Psoas muscle (tissue), 8 donors: ENCODE data around the gene SOCS3. TPM values are rescaled to one million over a fixed set of nuclear protein-coding genes. Genes with fewer than 3 reads are reported as not detected.
"Not testable (repeated sequence)": the region's sequence is repeated elsewhere in the genome, so short reads cannot be mapped to it uniquely, and the experiment has no call there.

Experiments
- ATAC-seq, 4 donors: fragments of 200-7000 bp; cut with Tn5 transposase; one replicate each; pipeline ENCODE4 v1.9.1; 2020; ENCODE audit warnings: moderate library complexity in 3 of 4, mild to moderate bottlenecking in 2 of 4
- DNase-seq, 2 donors: peaks; one replicate each; pipeline ENCODE4 v3.0.0-alpha.2; 2020
- H3K27ac ChIP-seq: fragments of 200-600 bp; one replicate; pipeline ENCODE4 v1.8.0; 2022
- H3K27me3 ChIP-seq, 3 donors: fragments of 200-600 bp in 1 of 3; one replicate each; pipeline versions ENCODE4 v1.6.1 to v1.8.0; 2013 to 2022; ENCODE audit warnings: low read length in 2 of 3, mild to moderate bottlenecking in 2 of 3, moderate library complexity in 1 of 3; ENCODE audit not compliant: insufficient read depth in 3 of 3
- H3K36me3 ChIP-seq, 2 donors: fragments of 200-600 bp in 1 of 2; one replicate each; pipeline versions ENCODE4 v1.6.1 to v1.8.0; 2013 to 2022; ENCODE audit warnings: low read depth in 1 of 2, mild to moderate bottlenecking in 1 of 2, moderate library complexity in 1 of 2; ENCODE audit not compliant: insufficient read depth in 1 of 2
- H3K4me1 ChIP-seq: fragments of 200-600 bp; one replicate; pipeline ENCODE4 v1.8.0; 2022
- H3K4me3 ChIP-seq: fragments of 200-600 bp; one replicate; pipeline ENCODE4 v1.8.0; 2022; ENCODE audit warnings: mild to moderate bottlenecking
- H3K9me3 ChIP-seq: fragments of 200-600 bp; one replicate; pipeline ENCODE4 v1.8.0; 2022
- CTCF ChIP-seq: fragments of 200-600 bp; IDR thresholded peaks from one replicate; pipeline ENCODE4 v1.8.0; 2022; ENCODE audit warnings: antibody characterized with exemption
- WGBS, 3 donors: extraction: QIAGEN DNeasy Blood & Tissue Kit; methylation state at CpG; one replicate each; pipeline versions ENCODE4 v1.1.6 to v1.1.7; 2013; 5-methylcytosine and 5-hydroxymethylcytosine counted together
- intact Hi-C, 2 donors: fragments of 100-400 bp; cut with DNase I; formaldehyde crosslinking; loops; one replicate each; pipeline versions ENCODE4 v1.11.0 to v1.14.2; 2022
- polyA plus RNA-seq, 3 donors: library from polyadenylated mRNA; stranded (reverse); fragments of 200-250 nt; gene quantifications; one replicate each; pipeline ENCODE4 v1.2.3, GENCODE V29; 2013
- total RNA-seq, 4 donors: library from RNA; stranded (reverse); fragmentation: NEBNext Ultra II Directional in 2 of 4; extraction: Animal tissue kit (Norgen Biotek cat#: 25700) in 2 of 4; gene quantifications; one replicate each; pipeline versions ENCODE4 v1.2.1 to v1.2.4, GENCODE V29; 2021 to 2023
- donor health status: healthy with polysubstance abuse.
- donor health status: DM: no; HTN: no; CAD: no; lungs with moderate emphysema.
- donor health status: Bipolar disorder and iron deficiency.
- donor health status: healthy.
- donor health status: DM: yes; HTN: yes; CAD: no.
- donor health status: DM: no; HTN: no; CAD: no.
- donor health status: DM: no; HTN: no; CAD: no.
- donor health status: DM: yes; HTN: yes; CAD: no.

SOCS3 gene
- total and polyA plus RNA-seq, 7 donors: 5.3 to 43.5 (median 17.4) TPM

DNA sequence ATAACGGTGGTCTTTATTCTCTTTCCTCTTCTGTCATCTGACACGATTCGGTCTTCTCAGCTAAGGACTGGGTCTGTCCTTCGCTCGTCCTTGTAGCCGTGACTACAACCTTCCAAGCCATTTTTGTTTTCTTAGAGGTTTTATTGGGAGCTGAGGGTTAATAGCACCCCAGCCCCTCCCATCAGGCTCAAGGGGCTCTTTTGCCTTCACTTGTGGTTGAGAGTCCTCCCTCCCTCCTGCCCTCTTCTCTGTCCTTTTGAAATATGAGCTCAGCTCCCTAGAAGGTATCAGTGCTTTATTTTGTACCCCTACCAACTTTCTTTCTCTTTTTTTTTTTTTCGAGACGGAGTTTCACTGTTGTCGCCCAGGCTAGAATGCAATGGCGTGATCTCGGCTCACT, 24.7 kb downstream of the SOCS3 start:
- Histone ChIP-seq H3K9me3 (no peaks in the 10 kb centered on the region), H3K27ac (no peak overlapping the region), H3K27me3 (no peaks in the 10 kb centered on the region), H3K4me1 (peaks cover 4% of the 10 kb centered on the region), H3K4me3 (no peak overlapping the region), H3K36me3 (no peaks in the 10 kb centered on the region)
- no peak for TF ChIP-seq CTCF
- ATAC-seq (no peak), DNase-seq (no peak)
- intact Hi-C loops: no loop called here
- 86 to 92% (median 88%) methylated on average over 11 of the region's 11 CpGs for WGBS, 3 donors

- DNase-seq (no peak), ATAC-seq (no peak)
- Histone ChIP-seq H3K4me1 (peaks cover 4% of the 10 kb centered on the region), H3K36me3 (no peaks in the 10 kb centered on the region), H3K4me3 (no peak overlapping the region), H3K27ac (no peak overlapping the region), H3K27me3 (no peaks in the 10 kb centered on the region), H3K9me3 (no peaks in the 10 kb centered on the region)
- intact Hi-C loops: no loop called here
- 66 to 77% (median 72%) methylated on average over 4 of the region's 4 CpGs for WGBS, 3 donors
- no peak for TF ChIP-seq CTCF
Observed at GRCh38 chr17:78332991-78333390, 26.9 kb downstream of the SOCS3 start.

- H3K27me3 ChIP-seq, ATAC-seq, H3K4me3 ChIP-seq, H3K4me1 ChIP-seq, H3K36me3 ChIP-seq, H3K9me3 ChIP-seq, DNase-seq, intact Hi-C loops: not testable (repeated sequence)
- whole genome bisulfite sequencing, 3 donors: 89 to 92% (median 89%) methylated on average over 12 of the region's 12 CpGs
- peak overlapping the region; percentile 65 for H3K27ac ChIP-seq
Observed at GRCh38 chr17:78331355-78331754, 28.5 kb downstream of the SOCS3 start.

GRCh38 chr17:78330570-78331224, 29.2 kb downstream of the SOCS3 start:
- ATAC-seq: peak; percentile 91 to 98 (median 96)
- intact Hi-C loops: no loop called here
- no peaks in the 10 kb centered on the region for H3K36me3 ChIP-seq

More at GRCh38 chr17:78330570-78331224, 29.2 kb downstream of the SOCS3 start:
- 31 to 47% (median 45%) methylated on average over 13 of the region's 13 CpGs for WGBS, 3 donors
- H3K9me3 ChIP-seq: no peaks in the 10 kb centered on the region
- peak; percentile 54 to 87 for DNase-seq
- H3K27ac ChIP-seq: peak overlapping the region; percentile 65
- H3K27me3 ChIP-seq: no peaks in the 10 kb centered on the region
- no peak overlapping the region for H3K4me3 ChIP-seq
- H3K4me1 ChIP-seq: peaks cover 4% of the 10 kb centered on the region
- TF ChIP-seq CTCF: no peak
